ENCODE measurements around the gene UNC45A. TPM values are rescaled to one million over a fixed set of nuclear protein-coding genes. Genes with fewer than 3 reads are reported as not detected.

Gene UNC45A
- total RNA-seq, 4 donors from 2014 or later: 38.7 to 76.0 (median 64.2) TPM

DNA sequence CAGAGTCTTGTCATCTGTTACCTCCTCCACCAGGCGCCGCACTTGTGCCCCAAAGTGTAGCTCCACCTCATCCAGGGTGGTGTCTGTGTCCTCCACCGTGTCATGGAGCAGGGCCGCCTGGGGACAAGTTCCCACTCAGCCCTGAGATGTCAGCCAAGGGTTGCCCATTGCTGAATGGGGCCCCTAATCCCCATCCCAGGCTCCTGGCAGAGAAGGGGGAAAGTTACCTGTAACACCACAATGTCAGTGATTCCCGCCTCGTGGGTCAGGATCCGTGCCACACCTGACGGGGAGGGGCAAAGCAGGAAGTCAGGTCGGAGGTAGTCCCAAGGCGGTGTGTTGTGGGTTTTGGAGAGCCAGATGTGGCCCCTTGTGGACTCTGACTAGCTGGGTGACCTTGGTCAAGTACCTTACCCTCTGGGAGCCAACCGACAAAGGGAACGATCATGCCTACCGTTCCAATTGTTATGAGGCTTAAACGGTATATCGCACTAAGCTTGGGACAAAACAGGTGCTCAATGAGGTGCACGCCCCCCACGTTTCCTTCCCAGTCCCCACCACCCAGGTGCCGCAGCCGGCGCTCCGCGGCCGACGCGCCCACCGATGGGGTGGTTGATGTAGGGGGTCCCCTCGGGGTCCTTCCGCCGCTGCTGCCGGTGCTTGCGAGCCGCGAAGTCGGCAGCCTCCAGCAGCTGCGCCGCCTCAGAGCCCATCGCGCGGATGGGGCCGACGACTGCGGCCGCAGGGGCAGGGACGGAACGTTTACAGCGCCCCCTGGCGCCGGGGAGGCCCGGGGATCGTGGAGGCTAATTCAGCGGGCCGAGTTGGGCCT lies 3.0 kb upstream of the UNC45A start, which contains the start of gene HDDC3:
Gene HDDC3 (minus strand): TSS at position 722 of the 832 bp plus-strand sequence. CDS start 9 bp downstream, at position 713.
- H3K4me1 ChIP-seq: peaks cover 33 to 72% (median 42%) of the 10 kb centered on the region in 3 donors
- TF ChIP-seq, protein P1, sequence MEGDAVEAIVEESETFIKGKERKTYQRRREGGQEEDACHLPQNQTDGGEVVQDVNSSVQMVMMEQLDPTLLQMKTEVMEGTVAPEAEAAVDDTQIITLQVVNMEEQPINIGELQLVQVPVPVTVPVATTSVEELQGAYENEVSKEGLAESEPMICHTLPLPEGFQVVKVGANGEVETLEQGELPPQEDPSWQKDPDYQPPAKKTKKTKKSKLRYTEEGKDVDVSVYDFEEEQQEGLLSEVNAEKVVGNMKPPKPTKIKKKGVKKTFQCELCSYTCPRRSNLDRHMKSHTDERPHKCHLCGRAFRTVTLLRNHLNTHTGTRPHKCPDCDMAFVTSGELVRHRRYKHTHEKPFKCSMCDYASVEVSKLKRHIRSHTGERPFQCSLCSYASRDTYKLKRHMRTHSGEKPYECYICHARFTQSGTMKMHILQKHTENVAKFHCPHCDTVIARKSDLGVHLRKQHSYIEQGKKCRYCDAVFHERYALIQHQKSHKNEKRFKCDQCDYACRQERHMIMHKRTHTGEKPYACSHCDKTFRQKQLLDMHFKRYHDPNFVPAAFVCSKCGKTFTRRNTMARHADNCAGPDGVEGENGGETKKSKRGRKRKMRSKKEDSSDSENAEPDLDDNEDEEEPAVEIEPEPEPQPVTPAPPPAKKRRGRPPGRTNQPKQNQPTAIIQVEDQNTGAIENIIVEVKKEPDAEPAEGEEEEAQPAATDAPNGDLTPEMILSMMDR (IDR thresholded peaks at IDR 0.05): peak; percentile 78 to 96 (median 93)
- TF ChIP-seq POLR2A (IDR thresholded peaks at IDR 0.05): peak in 1 of 4 donors; percentile 79
- peaks cover 0 to 5% (median 0%) of the 10 kb centered on the region in 3 donors for H3K36me3 ChIP-seq
- H3K27me3 ChIP-seq: no peaks in the 10 kb centered on the region
- DNase-seq: peak; percentile 56
- H3K9me3 ChIP-seq: no peaks in the 10 kb centered on the region
- intact Hi-C loops (cut with DNase I): no loop called here
- H3K4me3 ChIP-seq: peak within 1 kb of the TSS; percentile 57 to 86 (median 70)
- WGBS, 2 donors: 2 to 3% methylated on average over 7 to 16 of the region's 52 CpGs
- peak within 1 kb of the TSS; percentile 88 to 98 (median 95) for H3K27ac ChIP-seq

DNA sequence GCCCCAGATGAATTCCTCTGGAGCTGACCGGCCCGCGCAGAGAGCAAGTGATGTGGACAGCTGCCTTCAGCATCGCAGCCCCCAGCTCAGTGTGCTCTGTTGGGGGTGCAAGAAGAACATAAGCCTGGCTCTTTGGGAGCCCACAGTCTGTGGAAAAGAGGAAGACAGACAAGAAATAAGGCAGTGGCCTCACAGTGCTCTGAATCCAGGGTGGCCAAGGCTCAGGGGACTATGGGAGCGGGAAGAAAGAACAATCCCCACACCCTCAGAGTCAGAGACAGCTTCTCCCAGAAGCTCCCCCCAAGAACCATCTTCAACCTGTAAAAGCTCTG lies 2.5 kb upstream of the UNC45A start:
- Histone ChIP-seq H3K9me3 (no peaks in the 10 kb centered on the region), H3K36me3 (peaks cover 0 to 11% (median 0%) of the 10 kb centered on the region in 3 donors), H3K4me1 (peaks cover 33 to 78% (median 42%) of the 10 kb centered on the region in 3 donors), H3K27me3 (no peaks in the 10 kb centered on the region), H3K27ac (peak overlapping the region; percentile 88 to 98 (median 95)), H3K4me3 (peak overlapping the region; percentile 57 to 86 (median 70))
- DNase-seq: no peak
- no peak for TF ChIP-seq POLR2A (IDR thresholded peaks at IDR 0.05)
- TF ChIP-seq, protein P1 (IDR thresholded peaks at IDR 0.05): no peak
- WGBS, 2 donors: 15 to 80% methylated on average over 1 to 4 of the region's 5 CpGs
- intact Hi-C loops (cut with DNase I): no loop called here

DNA sequence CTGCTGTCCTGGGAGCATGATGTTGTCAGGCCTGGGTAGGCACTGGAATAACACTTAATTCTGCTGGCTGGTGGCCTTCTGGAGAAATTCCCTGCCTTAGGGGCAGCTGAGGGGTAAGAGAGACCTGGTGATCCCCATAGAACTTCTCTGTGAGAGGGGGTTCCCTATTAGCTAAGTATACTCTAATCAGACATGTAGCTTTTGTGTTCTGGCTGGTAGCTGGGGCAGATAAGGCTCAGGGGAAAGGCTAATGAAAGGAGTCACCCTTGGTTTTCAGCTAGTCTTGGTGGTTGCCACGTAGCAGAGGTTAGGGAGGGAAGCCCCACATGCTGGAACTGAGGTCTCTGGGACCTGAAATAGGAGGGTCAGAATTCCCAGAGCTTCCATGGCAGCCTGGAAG lies 1.8 kb upstream of the UNC45A start:
- 89 to 100% methylated on average over 1 of the region's 1 CpG for WGBS, 2 donors
- Histone ChIP-seq H3K4me3 (no peak overlapping the region), H3K9me3 (no peaks in the 10 kb centered on the region), H3K36me3 (peaks cover 0 to 18% (median 0%) of the 10 kb centered on the region in 3 donors), H3K27ac (peak overlapping the region in 2 of 4 donors; percentile 88 to 98), H3K4me1 (peaks cover 33 to 79% (median 42%) of the 10 kb centered on the region in 3 donors), H3K27me3 (no peaks in the 10 kb centered on the region)
- intact Hi-C loops (cut with DNase I): no loop called here
- no peak for DNase-seq
- TF ChIP-seq, protein P1 (IDR thresholded peaks at IDR 0.05): no peak
- no peak for TF ChIP-seq POLR2A (IDR thresholded peaks at IDR 0.05)

DNA sequence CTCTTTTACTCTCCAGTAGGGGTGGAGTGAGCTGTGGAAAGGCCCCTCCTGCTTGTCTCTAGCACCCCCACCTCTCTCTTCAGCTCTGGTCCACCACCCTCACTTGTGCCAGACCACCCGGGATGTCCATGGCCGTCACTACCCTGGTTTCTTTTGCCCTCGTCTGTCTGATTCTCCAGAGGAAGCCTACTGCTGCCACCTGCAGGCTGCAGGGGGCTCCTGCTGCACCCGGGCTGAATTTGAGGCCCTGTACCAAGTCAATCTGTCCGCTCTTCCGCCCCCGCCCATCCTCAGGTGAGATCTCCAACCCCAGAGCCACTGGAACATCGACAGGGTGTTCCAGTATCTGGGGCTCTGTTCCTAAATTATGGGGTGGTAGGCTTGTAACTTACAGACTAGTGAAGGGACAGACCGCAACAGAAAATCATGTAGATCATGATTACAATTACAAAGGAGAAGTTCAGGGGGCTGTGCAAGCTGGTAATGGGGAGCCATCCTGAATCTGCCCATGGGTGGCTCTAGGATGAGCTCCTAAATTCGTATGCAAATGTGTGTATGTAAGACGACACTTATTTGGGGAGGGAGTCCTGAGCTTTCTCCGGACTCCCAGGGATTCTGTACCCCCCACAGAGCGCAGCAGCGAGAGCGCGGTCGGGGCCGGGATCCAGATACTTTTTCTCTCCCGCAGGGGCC lies 683 bp upstream of the UNC45A start:
- Histone ChIP-seq H3K36me3 (peaks cover 2 to 29% (median 3%) of the 10 kb centered on the region in 3 donors), H3K9me3 (no peaks in the 10 kb centered on the region), H3K27me3 (no peaks in the 10 kb centered on the region), H3K27ac (peak overlapping the region; percentile 89 to 94 (median 92)), H3K4me3 (peak overlapping the region; percentile 69 to 87 (median 76)), H3K4me1 (peaks cover 33 to 74% (median 42%) of the 10 kb centered on the region in 3 donors)
- TF ChIP-seq POLR2A (IDR thresholded peaks at IDR 0.05): no peak
- TF ChIP-seq, protein P1 (IDR thresholded peaks at IDR 0.05): peak; percentile 83 to 93 (median 90)
- 0% methylated on average over 2 to 9 of the region's 19 CpGs for WGBS, 2 donors
- peak; percentile 52 for DNase-seq
- intact Hi-C loops (cut with DNase I): no loop called here
